NCI-H446 treated with DMSO at 0.1 percent for 48 hours (cell line): ENCODE results near the gene NUAK1.

Experiments
- DNase-seq: peaks from one replicate; lab custom pipeline; 2025; lab: John Stamatoyannopoulos, UW

NUAK1 gene

GRCh38 chr12:106109168-106109910 lies 29.4 kb downstream of the NUAK1 start:
- no peak for DNase-seq

GRCh38 chr12:106108185-106108835 lies 30.4 kb downstream of the NUAK1 start:
- DNase-seq = no peak

- no peak for DNase-seq
These were observed 31.2 kb downstream of the NUAK1 start for GRCh38 chr12:106107566-106107965.

GRCh38 chr12:106106892-106107291 lies 31.9 kb downstream of the NUAK1 start:
- DNase-seq = no peak

GRCh38 chr12:106106061-106106566 lies 32.6 kb downstream of the NUAK1 start:
- DNase-seq = no peak

GRCh38 chr12:106101803-106102202 lies 37.0 kb downstream of the NUAK1 start:
- no peak for DNase-seq

- no peak for DNase-seq
These were observed 40.0 kb downstream of the NUAK1 start for GRCh38 chr12:106098691-106099200.

GRCh38 chr12:106097011-106097410 lies 41.7 kb downstream of the NUAK1 start:
- DNase-seq = no peak

- no peak for DNase-seq
These were observed 42.4 kb downstream of the NUAK1 start for GRCh38 chr12:106096376-106096775.

GRCh38 chr12:106094304-106094703 lies 44.5 kb downstream of the NUAK1 start:
- DNase-seq = no peak

- DNase-seq = no peak
These were observed 45.5 kb downstream of the NUAK1 start for GRCh38 chr12:106093246-106093645.

- no peak for DNase-seq
These were observed 47.3 kb downstream of the NUAK1 start for GRCh38 chr12:106091446-106091820.

- no peak for DNase-seq
These were observed 47.9 kb downstream of the NUAK1 start for GRCh38 chr12:106090591-106091445.

- no peak for DNase-seq
These were observed 48.8 kb downstream of the NUAK1 start for GRCh38 chr12:106089935-106090334.

GRCh38 chr12:106088811-106089485 lies 49.8 kb downstream of the NUAK1 start:
- no peak for DNase-seq

- DNase-seq = no peak
These were observed 50.4 kb downstream of the NUAK1 start for GRCh38 chr12:106088246-106088808.

- no peak for DNase-seq
These were observed 52.1 kb downstream of the NUAK1 start for GRCh38 chr12:106086696-106087095.

GRCh38 chr12:106085213-106085612 lies 53.5 kb downstream of the NUAK1 start:
- DNase-seq = no peak

GRCh38 chr12:106084759-106085158 lies 54.0 kb downstream of the NUAK1 start:
- no peak for DNase-seq

- no peak for DNase-seq
These were observed 54.6 kb downstream of the NUAK1 start for GRCh38 chr12:106084014-106084671.
